Measurements from ENCODE around the gene ANXA5. TPM values are rescaled to one million over a fixed set of nuclear protein-coding genes. Genes with fewer than 3 reads are reported as not detected.

ANXA5 gene
- total and polyA plus RNA-seq, 9 of the 15 experiments (the other 6 are each of a cell fraction or from before 2014, with no cell fraction given) = 49.9 to 131 (median 84.5) TPM

GRCh38 chr4:121740796-121741409 lies 44.1 kb upstream of the ANXA5 start:
- Histone ChIP-seq H3K9me3 (replicated peaks; ENCODE audit: control insufficient read depth, insufficient read depth, low read depth, low read length) (no peaks in the 10 kb centered on the region), H3K27ac (ENCODE audit: extremely low read depth, low read depth, low read length) (no peak overlapping the region), H3K4me3 (no peak overlapping the region), H3K79me2 (ENCODE audit: control insufficient read depth, insufficient read depth, low read length) (no peaks in the 10 kb centered on the region), H3K36me3 (ENCODE audit: control insufficient read depth, insufficient read depth, low read length) (no peaks in the 10 kb centered on the region), H2AFZ (ENCODE audit: low read depth, low read length) (no peak overlapping the region), H3K9ac (ENCODE audit: insufficient read depth in 1 of 2, low read depth in 2 of 2, low read length in 2 of 2) (no peak overlapping the region), H3K4me2 (ENCODE audit: insufficient read depth, low read length) (no peak overlapping the region), H4K20me1 (replicated peaks; ENCODE audit: control insufficient read depth, insufficient read depth, low read length) (no peaks in the 10 kb centered on the region), H3K27me3 (ENCODE audit: control insufficient read depth in 2 of 2, insufficient read depth in 2 of 2, low read length in 2 of 2) (peaks cover 0 to 6% of the 10 kb centered on the region in 2 experiments; a peak in 3 of 5 replicates), H3K4me1 (replicated peaks in 1 of 2; ENCODE audit: control insufficient read depth in 2 of 2, insufficient read depth in 2 of 2, low read length in 2 of 2) (no peaks in the 10 kb centered on the region), H3K9me1 (ENCODE audit: control insufficient read depth, insufficient read depth, low read length) (no peaks in the 10 kb centered on the region)
- POLR2A ChIA-PET = no interaction called here
- BruUV-seq (replicated peaks) = no TSS peak
- no peak for FAIRE-seq
- CTCF ChIA-PET (ENCODE audit: low intra/inter-chr PET ratio) = no interaction called here
- DNase-seq (ENCODE audit: extremely low read depth in 1 of 4, low spot score in 3 of 4) = no peak
- intact Hi-C loops (cut with micrococcal nuclease) (no loop called here), in situ Hi-C loops (cut with MboI) (no loop called here)
- ATAC-seq = peak; percentile 44
- WGBS (ENCODE audit: insufficient coverage, low coverage, missing lambda C conversion rate) = 15% methylated on average over 12 of the region's 12 CpGs
- no peak for TF ChIP-seq FOXP1 (CRISPR knock-in tag; IDR thresholded peaks at IDR 0.05)
- TF ChIP-seq GABPB2 (CRISPR knock-in tag; conservative IDR thresholded peaks at IDR 0.05) = no peak
- TF ChIP-seq FUS (optimal IDR thresholded peaks at IDR 0.05; ENCODE audit: low read depth, low read length) = no peak
- TF ChIP-seq CREBBP (IDR thresholded peaks at IDR 0.05; ENCODE audit: low read depth, low read length) = no peak
- no peak for TF ChIP-seq RBM15 (IDR thresholded peaks at IDR 0.05; ENCODE audit: insufficient read depth, low read length)
- TF ChIP-seq PHF20 (IDR thresholded peaks at IDR 0.05; ENCODE audit: partially characterized antibody) = no peak
- no peak for TF ChIP-seq REST (IDR thresholded peaks at IDR 0.05; ENCODE audit: borderline replicate concordance)
- TF ChIP-seq REST (CRISPR knock-in tag; IDR thresholded peaks at IDR 0.05; ENCODE audit: low read depth) = no peak
- no peak for TF ChIP-seq PCBP2 (IDR thresholded peaks at IDR 0.05; ENCODE audit: low read depth, low read length, poor library complexity, severe bottlenecking)
- no peak for TF ChIP-seq PHTF2 (CRISPR knock-in tag; IDR thresholded peaks at IDR 0.05)
- no peak for TF ChIP-seq FOXM1 (IDR thresholded peaks at IDR 0.05; ENCODE audit: low read depth)
- TF ChIP-seq FOXM1 (CRISPR knock-in tag; IDR thresholded peaks at IDR 0.05; ENCODE audit: low read depth) = no peak
- no peak for TF ChIP-seq E2F5 (CRISPR knock-in tag; IDR thresholded peaks at IDR 0.05)
